Epidermal melanocyte (primary cell): ENCODE results near the gene NOL6.
"Not testable (repeated sequence)": the region's sequence is repeated elsewhere in the genome, so short reads cannot be mapped to it uniquely, and the experiment has no call there.

Source experiments
- DNase-seq: peaks from one replicate; pipeline ENCODE4 v3.0.0; 2011; ENCODE audit warnings: low spot score; ENCODE audit not compliant: insufficient read length

NOL6 gene, protein sequence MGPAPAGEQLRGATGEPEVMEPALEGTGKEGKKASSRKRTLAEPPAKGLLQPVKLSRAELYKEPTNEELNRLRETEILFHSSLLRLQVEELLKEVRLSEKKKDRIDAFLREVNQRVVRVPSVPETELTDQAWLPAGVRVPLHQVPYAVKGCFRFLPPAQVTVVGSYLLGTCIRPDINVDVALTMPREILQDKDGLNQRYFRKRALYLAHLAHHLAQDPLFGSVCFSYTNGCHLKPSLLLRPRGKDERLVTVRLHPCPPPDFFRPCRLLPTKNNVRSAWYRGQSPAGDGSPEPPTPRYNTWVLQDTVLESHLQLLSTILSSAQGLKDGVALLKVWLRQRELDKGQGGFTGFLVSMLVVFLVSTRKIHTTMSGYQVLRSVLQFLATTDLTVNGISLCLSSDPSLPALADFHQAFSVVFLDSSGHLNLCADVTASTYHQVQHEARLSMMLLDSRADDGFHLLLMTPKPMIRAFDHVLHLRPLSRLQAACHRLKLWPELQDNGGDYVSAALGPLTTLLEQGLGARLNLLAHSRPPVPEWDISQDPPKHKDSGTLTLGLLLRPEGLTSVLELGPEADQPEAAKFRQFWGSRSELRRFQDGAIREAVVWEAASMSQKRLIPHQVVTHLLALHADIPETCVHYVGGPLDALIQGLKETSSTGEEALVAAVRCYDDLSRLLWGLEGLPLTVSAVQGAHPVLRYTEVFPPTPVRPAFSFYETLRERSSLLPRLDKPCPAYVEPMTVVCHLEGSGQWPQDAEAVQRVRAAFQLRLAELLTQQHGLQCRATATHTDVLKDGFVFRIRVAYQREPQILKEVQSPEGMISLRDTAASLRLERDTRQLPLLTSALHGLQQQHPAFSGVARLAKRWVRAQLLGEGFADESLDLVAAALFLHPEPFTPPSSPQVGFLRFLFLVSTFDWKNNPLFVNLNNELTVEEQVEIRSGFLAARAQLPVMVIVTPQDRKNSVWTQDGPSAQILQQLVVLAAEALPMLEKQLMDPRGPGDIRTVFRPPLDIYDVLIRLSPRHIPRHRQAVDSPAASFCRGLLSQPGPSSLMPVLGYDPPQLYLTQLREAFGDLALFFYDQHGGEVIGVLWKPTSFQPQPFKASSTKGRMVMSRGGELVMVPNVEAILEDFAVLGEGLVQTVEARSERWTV

GRCh38 chr9:33473643-33474352, at the start of gene NOL6:
NOL6 (minus strand) TSS chr9:33473924; CDS start chr9:33473842, 82 bp downstream.
- peak; percentile 98 for DNase-seq

DNA sequence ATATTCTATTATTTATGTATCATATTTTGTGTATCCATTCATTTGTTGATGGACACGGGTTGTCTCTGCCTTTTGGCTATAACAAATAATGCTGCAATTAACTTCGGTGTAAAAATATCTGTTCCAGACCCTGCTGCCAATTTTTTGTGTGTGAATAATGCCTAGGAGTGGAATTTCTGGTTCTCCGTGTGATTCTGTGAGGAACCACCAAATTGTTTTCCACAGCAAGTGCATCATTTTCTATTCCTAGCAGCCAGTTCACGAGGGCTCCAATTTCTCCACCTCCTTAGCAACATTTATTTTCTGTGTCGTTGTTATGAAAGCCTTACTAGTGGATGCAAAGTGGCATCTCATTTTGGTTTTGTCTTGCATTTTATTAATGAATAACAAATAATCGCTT, 48.1 kb upstream of the NOL6 start:
- not testable (repeated sequence) for DNase-seq

DNA sequence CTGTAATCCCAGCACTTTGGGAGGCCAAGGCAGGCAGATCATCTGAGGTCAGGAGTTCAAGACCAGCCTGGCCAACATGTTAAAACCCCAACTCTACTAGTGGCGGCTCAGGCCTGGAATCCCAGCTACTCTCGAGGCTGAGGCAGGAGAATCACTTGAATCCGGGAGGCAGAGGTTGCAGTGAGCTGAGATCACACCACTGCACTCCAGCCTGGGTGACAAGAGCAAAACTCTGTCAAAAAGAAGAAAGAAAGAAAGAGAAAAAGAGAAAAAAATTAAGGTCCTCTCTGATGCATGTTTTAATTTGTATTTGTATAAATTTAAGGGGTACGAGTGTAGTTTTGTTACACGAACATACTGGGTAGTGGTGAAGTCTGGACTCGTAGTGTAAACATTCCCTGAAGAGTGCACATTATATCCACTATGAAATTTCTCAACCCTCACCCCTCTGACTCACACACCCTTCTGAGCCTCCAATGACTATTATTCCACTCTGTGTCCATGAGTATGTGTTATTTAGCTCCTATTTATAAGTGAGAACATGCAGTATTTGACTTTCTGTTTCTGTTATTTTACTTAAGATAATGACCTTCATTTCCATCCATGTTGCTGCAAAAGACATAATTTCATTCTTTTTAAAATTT, 44.3 kb upstream of the NOL6 start:
- not testable (repeated sequence) for DNase-seq

- peak; percentile 18 for DNase-seq
Observed at GRCh38 chr9:33517373-33517772, 43.6 kb upstream of the NOL6 start.

GRCh38 chr9:33516397-33516796, 42.7 kb upstream of the NOL6 start:
- not testable (repeated sequence) for DNase-seq

DNA sequence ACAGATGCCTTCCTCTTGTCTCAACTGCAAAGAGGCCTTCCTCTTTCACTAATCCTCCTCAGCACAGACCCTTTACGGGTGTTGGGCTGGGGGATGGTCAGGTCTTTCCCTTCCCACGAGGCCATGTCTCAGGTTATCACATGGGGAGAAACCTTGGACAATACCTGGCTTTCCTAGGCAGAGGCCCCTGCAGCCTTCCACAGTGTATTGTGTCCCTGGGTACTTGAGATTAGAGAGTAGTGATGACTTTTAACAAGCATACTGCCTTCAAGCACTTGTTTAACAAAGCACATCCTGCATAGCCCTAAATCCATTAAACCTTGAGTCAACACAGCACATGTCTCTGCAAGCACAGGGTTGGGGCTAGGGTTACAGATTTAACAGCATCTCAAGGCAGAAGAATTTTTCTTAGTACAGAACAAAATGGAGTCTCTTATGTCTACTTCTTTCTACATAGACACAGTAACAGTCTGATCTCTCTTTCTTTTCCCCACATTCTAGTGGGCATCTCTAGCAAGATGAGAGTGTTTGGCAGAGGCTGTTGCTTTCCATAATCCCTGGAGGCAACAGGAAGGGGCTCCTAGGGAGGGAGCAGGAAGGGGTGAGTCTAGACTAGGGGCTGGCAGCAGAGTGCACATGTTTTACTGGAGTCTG, 41.7 kb upstream of the NOL6 start:
- DNase-seq: not testable (repeated sequence)

GRCh38 chr9:33512535-33512934, 38.8 kb upstream of the NOL6 start:
- DNase-seq: peak; percentile 10

GRCh38 chr9:33511184-33511517, 37.4 kb upstream of the NOL6 start:
- not testable (repeated sequence) for DNase-seq

GRCh38 chr9:33510262-33511183, 36.8 kb upstream of the NOL6 start:
- DNase-seq: peak; percentile 21

DNA sequence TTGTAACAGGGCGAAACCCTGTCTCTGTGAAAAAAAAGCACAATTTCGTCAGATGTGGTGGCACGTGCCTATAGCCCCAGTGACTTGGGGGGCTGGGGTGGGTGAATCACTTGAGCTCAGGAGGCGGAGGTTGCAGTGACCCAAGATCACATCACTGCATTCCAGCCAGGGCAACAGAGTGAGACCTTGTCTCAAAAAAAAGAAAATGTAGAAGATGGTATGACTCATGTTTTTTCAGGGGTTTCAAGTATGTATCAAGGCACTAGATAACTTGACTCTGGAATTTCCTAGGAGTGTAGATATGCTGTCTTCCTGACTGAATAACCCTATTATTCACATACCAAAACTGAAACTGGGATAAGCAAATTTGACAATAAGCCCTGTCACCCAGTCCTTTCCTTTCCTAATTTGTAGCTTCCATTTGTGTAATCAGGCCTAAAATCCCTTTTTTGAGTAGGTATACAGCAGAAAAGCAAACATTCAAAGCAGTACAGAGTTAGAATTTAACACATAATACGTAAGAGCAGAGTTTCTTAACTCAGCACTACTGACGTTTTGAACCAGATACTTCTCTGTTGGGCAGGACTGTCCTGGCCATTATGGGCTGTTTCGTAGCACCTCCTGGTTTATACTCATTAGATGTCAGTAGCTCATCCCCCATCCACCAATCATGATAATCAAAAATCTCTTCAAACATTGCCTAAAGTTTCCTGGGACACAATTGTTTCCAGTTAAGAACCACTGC, 33.1 kb upstream of the NOL6 start:
- DNase-seq: no peak

GRCh38 chr9:33498387-33498786, 24.7 kb upstream of the NOL6 start:
- DNase-seq: no peak

DNA sequence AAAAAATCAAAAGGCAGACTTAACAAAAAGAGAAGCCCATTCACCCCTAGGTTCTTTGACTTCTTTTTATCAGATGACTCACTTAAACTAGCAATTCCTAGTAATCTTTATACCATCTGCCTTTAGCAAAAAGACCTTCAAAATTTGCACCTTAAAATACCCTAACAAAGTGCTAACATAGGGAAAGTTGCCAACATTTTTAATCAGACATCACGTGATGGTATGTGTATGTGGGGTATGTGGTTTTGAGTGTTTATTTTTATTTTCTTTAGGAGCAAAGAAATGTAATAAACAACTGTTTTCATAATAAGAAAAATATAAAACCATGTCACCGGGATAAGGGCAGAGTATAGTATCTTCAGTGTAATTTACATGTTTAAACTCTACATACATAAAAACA, 20.1 kb upstream of the NOL6 start:
- not testable (repeated sequence) for DNase-seq

DNA sequence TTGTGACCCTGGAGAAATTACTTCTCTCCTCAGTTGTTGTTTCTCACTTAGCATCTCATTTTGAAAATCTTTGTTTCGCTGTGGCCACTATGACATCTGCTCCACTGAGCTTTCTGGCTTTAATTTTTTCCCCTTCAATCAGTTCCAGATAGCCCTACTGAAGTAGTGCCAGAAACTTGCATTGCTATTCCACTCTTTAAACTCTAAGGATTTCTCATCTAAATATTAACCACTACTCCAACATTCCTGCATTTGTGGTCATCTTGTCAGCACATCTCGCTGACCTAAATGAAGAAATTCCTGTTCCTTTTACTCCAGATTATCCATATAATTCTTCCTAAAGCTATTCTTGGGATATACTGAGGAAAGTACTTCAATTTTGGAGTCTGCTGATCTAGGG, 15.3 kb upstream of the NOL6 start:
- DNase-seq: no peak

GRCh38 chr9:33485312-33485711, 11.6 kb upstream of the NOL6 start:
- DNase-seq: not testable (repeated sequence)

DNA sequence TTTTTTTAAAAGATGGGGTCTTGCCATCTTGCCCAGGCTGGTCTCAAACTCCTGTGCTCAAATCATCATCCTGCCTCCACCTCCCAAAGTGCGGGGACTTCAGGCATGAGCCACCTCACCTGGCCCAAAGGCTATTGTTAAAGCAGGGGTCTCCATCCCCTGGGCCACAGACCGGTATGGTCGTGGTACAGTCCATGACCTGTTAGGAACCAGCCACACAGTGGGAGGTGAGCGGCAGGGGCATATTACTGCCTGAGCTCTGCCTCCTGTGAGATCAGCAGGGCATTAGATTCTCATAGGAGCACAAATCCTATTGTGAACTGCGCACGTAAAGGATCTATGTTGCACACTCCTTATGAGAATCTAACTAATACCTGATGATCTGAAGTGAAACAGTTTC, 7.3 kb upstream of the NOL6 start:
- no peak for DNase-seq

GRCh38 chr9:33480106-33480505, 6.4 kb upstream of the NOL6 start:
- DNase-seq: no peak

GRCh38 chr9:33476503-33476902, 2.8 kb upstream of the NOL6 start:
- no peak for DNase-seq

DNA sequence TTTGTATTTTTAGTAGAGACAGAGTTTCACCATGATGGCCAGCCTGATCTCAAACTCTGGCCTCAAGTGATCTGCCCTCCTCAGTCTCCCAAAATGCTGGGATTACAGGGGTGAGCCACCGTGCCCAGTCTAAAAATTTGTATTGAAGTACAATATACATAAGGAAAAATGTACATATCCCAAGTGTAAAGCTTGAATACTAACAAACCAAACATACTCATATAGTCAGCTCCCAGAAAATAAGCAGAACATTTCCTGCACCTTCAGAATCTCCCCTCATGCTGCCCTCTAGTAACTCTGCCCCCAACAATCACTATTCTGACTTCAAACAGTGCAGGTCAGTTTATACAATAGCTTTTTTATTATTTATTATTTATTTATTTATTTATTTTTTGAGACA, 1.6 kb upstream of the NOL6 start:
- no peak for DNase-seq
